K562 (cell line): ENCODE measurements around the gene TDO2. TPM values are rescaled to one million over a fixed set of nuclear protein-coding genes. Genes with fewer than 3 reads are reported as not detected.

Experiments
- ATAC-seq: fragments of 200-7000 bp; cut with Tn5 transposase; 3 replicates; pipeline ENCODE4 v1.9.1; 2020; ENCODE audit warnings: moderate library complexity
- BruUV-seq: library from RNA; stranded (reverse); fragments of 400-500 nt; replicated peaks from 2 replicates; lab custom pipeline; 2021; lab: Mats Ljungman, UMichigan
- CTCF ChIA-PET: fragments of 300-600 bp; formaldehyde crosslinking; extraction: SDS; loops from one replicate; lab custom pipeline; 2021; ENCODE audit warnings: low intra/inter-chr PET ratio; lab: Yijun Ruan, JAX
- POLR2A ChIA-PET: fragments of 300-600, 350-650 bp; sonication (Branson Sonifier 250); formaldehyde crosslinking; extraction: SDS; loops from one replicate; lab custom pipeline; 2021; ENCODE audit warnings: antibody characterized with exemption, inconsistent platforms; lab: Yijun Ruan, JAX
- DNase-seq, 4 experiments: peaks; one replicate each; pipeline versions ENCODE4 v3.0.0 to v3.0.0-alpha.2; 2011 to 2018; ENCODE audit warnings: low spot score in 3 of 4, mixed read lengths in 3 of 4; ENCODE audit errors: extremely low read depth in 1 of 4
- FAIRE-seq: peaks from 2 replicates; lab custom pipeline; 2011; peaks lifted over from hg19 to GRCh38; lab: Jason Lieb, UNC
- H2AFZ ChIP-seq: 2 replicates; pipeline ENCODE4 v1.6.0; 2011; ENCODE audit warnings: low read depth, low read length, control low read depth, inconsistent platforms
- H3K27ac ChIP-seq: fragments of 200-600 bp; 3 replicates; pipeline ENCODE4 v1.8.0; 2011; ENCODE audit warnings: low read depth, mild to moderate bottlenecking, control low read depth, inconsistent platforms, low read length, moderate library complexity, mixed read lengths; ENCODE audit errors: extremely low read depth
- H3K27me3 ChIP-seq, 2 experiments: fragments of 300-600 bp in 1 of 2; 2 replicates in 1 of 2; 3 replicates in 1 of 2; pipeline versions ENCODE4 v1.6.0 to v1.8.0; 2011; ENCODE audit warnings: inconsistent platforms in 2 of 2, low read length in 2 of 2, mild to moderate bottlenecking in 1 of 2, mixed read lengths in 1 of 2, moderate library complexity in 1 of 2; ENCODE audit not compliant: control insufficient read depth in 2 of 2, insufficient read depth in 2 of 2
- H3K36me3 ChIP-seq: fragments of 300-600 bp; 3 replicates; pipeline ENCODE4 v1.8.0; 2011; ENCODE audit warnings: mild to moderate bottlenecking, low read length, inconsistent platforms; ENCODE audit not compliant: control insufficient read depth, insufficient read depth
- H3K4me1 ChIP-seq, 2 experiments: fragments of 200-600 bp in 1 of 2; replicated peaks in 1 of 2; 2 replicates in 1 of 2; 3 replicates in 1 of 2; pipeline versions ENCODE4 v1.5.1 to v1.8.0; 2011; ENCODE audit warnings: inconsistent platforms in 2 of 2, low read length in 2 of 2, mild to moderate bottlenecking in 1 of 2, mixed read lengths in 1 of 2, moderate library complexity in 1 of 2; ENCODE audit not compliant: control insufficient read depth in 2 of 2, insufficient read depth in 2 of 2
- H3K4me2 ChIP-seq: 2 replicates; pipeline ENCODE4 v1.6.1; 2011; ENCODE audit warnings: low read length, control low read depth, inconsistent platforms, mixed read lengths; ENCODE audit not compliant: insufficient read depth
- H3K4me3 ChIP-seq: fragments of 200-600 bp; sonication (generic), shearing (Covaris generic); 2 replicates; pipeline ENCODE4 v1.5.1; 2016; ENCODE audit warnings: control low read depth, inconsistent platforms
- H3K79me2 ChIP-seq: fragments of 200-600 bp; 3 replicates; pipeline ENCODE4 v1.8.0; 2011; ENCODE audit warnings: low read length, inconsistent platforms; ENCODE audit not compliant: control insufficient read depth, insufficient read depth
- H3K9ac ChIP-seq, 2 experiments: 2 replicates each; pipeline versions ENCODE4 v1.6.0 to v1.6.1; 2011; ENCODE audit warnings: low read depth in 2 of 2, low read length in 2 of 2, control low read depth in 1 of 2, inconsistent platforms in 1 of 2, mild to moderate bottlenecking in 1 of 2, mixed read lengths in 1 of 2; ENCODE audit not compliant: insufficient read depth in 1 of 2
- H3K9me1 ChIP-seq: one replicate; pipeline ENCODE4 v1.6.0; 2011; ENCODE audit warnings: inconsistent platforms, mild to moderate bottlenecking, low read length, moderate library complexity; ENCODE audit not compliant: control insufficient read depth, insufficient read depth
- H3K9me3 ChIP-seq: replicated peaks from 2 replicates; pipeline ENCODE4 v1.5.1; 2011; ENCODE audit warnings: low read depth, low read length, inconsistent platforms; ENCODE audit not compliant: control insufficient read depth, insufficient read depth
- H4K20me1 ChIP-seq: replicated peaks from 2 replicates; pipeline ENCODE4 v1.6.1; 2011; ENCODE audit warnings: low read length, inconsistent platforms, mixed read lengths; ENCODE audit not compliant: control insufficient read depth, insufficient read depth
- BACH1 ChIP-seq: fragments of 200-800 bp; sonication (Bioruptor generic); IDR thresholded peaks from 2 replicates; pipeline ENCODE4 v1.6.1; 2016; ENCODE audit warnings: missing genetic modification characterization, missing compliant biosample characterization
- BDP1 ChIP-seq: IDR thresholded peaks from 3 replicates; pipeline ENCODE4 v1.6.1; 2011; ENCODE audit not compliant: insufficient read length, insufficient read depth
- C11orf30 ChIP-seq: fragments of 450-650 bp; IDR thresholded peaks from 2 replicates; pipeline ENCODE4 v1.6.1; 2016; ENCODE audit warnings: low read depth, mild to moderate bottlenecking
- CEBPB ChIP-seq: fragments of 450-650 bp; IDR thresholded peaks from 2 replicates; pipeline ENCODE4 v1.6.1; 2016; ENCODE audit warnings: missing genetic modification characterization, missing compliant biosample characterization
- HINFP ChIP-seq: fragments of 450-650 bp; conservative IDR thresholded peaks from 2 replicates; pipeline ENCODE4 v1.6.1; 2016; ENCODE audit warnings: missing genetic modification characterization, low read depth, mild to moderate bottlenecking, control low read depth, missing compliant biosample characterization
- HSF4 ChIP-seq: fragments of 250-450 bp; sonication (Bioruptor Pico); IDR thresholded peaks from 2 replicates; pipeline ENCODE4 v2.1.2; 2022; ENCODE audit warnings: mild to moderate bottlenecking, moderate library complexity, borderline replicate concordance
- KLF13 ChIP-seq: fragments of 450-650 bp; IDR thresholded peaks from 2 replicates; pipeline ENCODE4 v1.6.1; 2016; ENCODE audit warnings: missing genetic modification characterization, low read depth, mild to moderate bottlenecking, missing compliant biosample characterization, moderate library complexity, borderline replicate concordance
- MXD1 ChIP-seq: fragments of 250-450 bp; sonication (Bioruptor Pico); IDR thresholded peaks from 2 replicates; pipeline ENCODE4 v1.8.0; 2021; ENCODE audit warnings: borderline replicate concordance, mild to moderate bottlenecking, moderate library complexity; ENCODE audit not compliant: poor library complexity, severe bottlenecking
- NBN ChIP-seq: fragments of 450-650 bp; IDR thresholded peaks from 2 replicates; pipeline ENCODE4 v1.6.1; 2016; ENCODE audit warnings: low read depth, mild to moderate bottlenecking
- POLR3A ChIP-seq: IDR thresholded peaks from 2 replicates; pipeline ENCODE4 v1.6.1; 2011; ENCODE audit warnings: borderline replicate concordance, mild to moderate bottlenecking, moderate library complexity; ENCODE audit not compliant: insufficient read length, insufficient read depth; ENCODE audit errors: extremely low read depth
- RBM39 ChIP-seq: fragments of 200-400 bp; formaldehyde crosslinking; optimal IDR thresholded peaks from 2 replicates; pipeline ENCODE3; 2018; ENCODE audit warnings: low read depth, low read length
- RFX1 ChIP-seq: fragments of 450-650 bp; IDR thresholded peaks from 2 replicates; pipeline ENCODE4 v1.6.1; 2016; ENCODE audit warnings: mild to moderate bottlenecking, moderate library complexity
- RFX7 ChIP-seq: fragments of 250-450 bp; sonication (Bioruptor Pico); IDR thresholded peaks from 2 replicates; pipeline ENCODE4 v1.5.1; 2021; ENCODE audit warnings: mild to moderate bottlenecking
- TCFL5 ChIP-seq: fragments of 250-450 bp; sonication (Bioruptor Pico); conservative IDR thresholded peaks from 2 replicates; pipeline ENCODE4 v1.6.1; 2021; ENCODE audit warnings: mild to moderate bottlenecking, moderate library complexity, matching md5 sums
- THAP7 ChIP-seq: fragments of 250-450 bp; sonication (Bioruptor Pico); IDR thresholded peaks from 2 replicates; pipeline ENCODE4 v1.5.0; 2021
- U2AF1 ChIP-seq: fragments of 200-400 bp; formaldehyde crosslinking; optimal IDR thresholded peaks from 2 replicates; pipeline ENCODE3; 2017; ENCODE audit warnings: mild to moderate bottlenecking, low read depth, low read length, moderate library complexity
- ZNF280A ChIP-seq: fragments of 450-650 bp; IDR thresholded peaks from 2 replicates; pipeline ENCODE4 v1.6.1; 2018; ENCODE audit warnings: mild to moderate bottlenecking, low read depth; ENCODE audit not compliant: partially characterized antibody
- ZNF41 ChIP-seq: fragments of 250-450 bp; sonication (Bioruptor Pico); conservative IDR thresholded peaks from 2 replicates; pipeline ENCODE4 v1.4.0; 2020; ENCODE audit warnings: mild to moderate bottlenecking
- ZNF644 ChIP-seq: fragments of 200-800 bp; sonication (Bioruptor generic); IDR thresholded peaks from 2 replicates; pipeline ENCODE4 v1.6.1; 2016; ENCODE audit warnings: low read depth, missing genetic modification characterization, missing compliant biosample characterization
- ZNF75A ChIP-seq: fragments of 450-650 bp; formaldehyde crosslinking; IDR thresholded peaks from 2 replicates; pipeline ENCODE4 v1.4.0; 2020; ENCODE audit warnings: mild to moderate bottlenecking
- WGBS: fragments of 100-300 bp; shearing (Covaris generic); methylation state at CpG from one replicate; pipeline ENCODE4 v1.1.6; 2016; ENCODE audit warnings: low coverage, mixed read lengths; ENCODE audit not compliant: insufficient coverage; ENCODE audit errors: missing lambda C conversion rate; 5-methylcytosine and 5-hydroxymethylcytosine counted together
- in situ Hi-C: fragments of 300-500 bp; cut with MboI; formaldehyde crosslinking; loops from 4 replicates; pipeline ENCODE4 v1.15.0; 2018; ENCODE audit warnings: inconsistent platforms, mixed read lengths
- intact Hi-C: fragments of 100-400 bp; cut with micrococcal nuclease; formaldehyde crosslinking; loops from 2 replicates; pipeline ENCODE4 v1.14.2; 2022
- polyA plus RNA-seq, 8 experiments: library from polyadenylated mRNA; depleted of rRNA in 4 of 8; stranded (reverse) in 5 of 8; unstranded in 3 of 8; fragments of >200 nt; fragmentation: Nextera tagmentation in 2 of 8; fragmentation: Illumina TruSeq in 1 of 8; extraction: Ambion mirVana in 2 of 8; extraction: Trizol in 1 of 8; gene quantifications; 2 replicates each; pipeline versions ENCODE4 v1.2.1 to v1.2.3, GENCODE V29; 2011 to 2014; ENCODE audit warnings: inconsistent platforms in 1 of 8, missing spikeins in 1 of 8
- total RNA-seq, 7 experiments: library from RNA; depleted of rRNA in 6 of 7; stranded (reverse); fragments of >200 nt in 6 of 7; fragmentation: Illumina TruSeq in 2 of 7; extraction: Trizol in 2 of 7; gene quantifications; 2 replicates each; pipeline versions ENCODE4 v1.2.1 to v1.2.3, GENCODE V29; 2011 to 2021; ENCODE audit warnings: low replicate concordance in 1 of 7

TDO2 gene
- total and polyA plus RNA-seq, 9 of the 15 experiments (the other 6 are each of a cell fraction or from before 2014, with no cell fraction given) = 0.09 to 0.65 (median 0.22) TPM; not detected in 2

- H3K27ac ChIP-seq = no peak overlapping the region
- H3K36me3 ChIP-seq = no peaks in the 10 kb centered on the region
- intact Hi-C loops = no loop called here
- POLR2A ChIA-PET = no interaction called here
- no peaks in the 10 kb centered on the region; the same call in 1 of the 2 replicates for H3K9me3 ChIP-seq
- no peaks in the 10 kb centered on the region for H4K20me1 ChIP-seq
- H3K4me1 ChIP-seq = no peaks in the 10 kb centered on the region
- no peaks in the 10 kb centered on the region for H3K9me1 ChIP-seq
- no peak overlapping the region for H3K9ac ChIP-seq
- no peaks in the 10 kb centered on the region for H3K79me2 ChIP-seq
- no peak overlapping the region for H3K4me2 ChIP-seq
- DNase-seq (no peak), ATAC-seq (no peak), FAIRE-seq (no peak)
- no peak overlapping the region for H3K4me3 ChIP-seq
- BruUV-seq = no TSS peak
- CTCF ChIA-PET = no interaction called here
- no peaks in the 10 kb centered on the region for H3K27me3 ChIP-seq
- in situ Hi-C loops = no loop called here
- WGBS = 0% methylated on average over 6 of the region's 6 CpGs
- TF ChIP-seq RBM39 (no peak), ZNF280A (no peak), KLF13 (tag) (no peak), BACH1 (tag) (no peak), RFX1 (no peak), THAP7 (CRISPR knock-in tag) (no peak), ZNF644 (tag) (no peak), HSF4 (no peak), ZNF41 (CRISPR knock-in tag) (no peak), U2AF1 (no peak), MXD1 (CRISPR knock-in tag) (no peak), TCFL5 (CRISPR knock-in tag) (no peak), RFX7 (CRISPR knock-in tag) (no peak), CEBPB (tag) (no peak), BDP1 (no peak), POLR3A (no peak), HINFP (tag) (no peak), NBN (no peak), C11orf30 (no peak), ZNF75A (no peak)
- no peak overlapping the region for H2AFZ ChIP-seq
Observed at GRCh38 chr4:155854582-155855226, 48.8 kb upstream of the TDO2 start.
